OCI-LY1 (cell line): Measurements from ENCODE around the gene CCDC194.

Experiments used
- H2AFZ ChIP-seq: fragments of 200-600 bp; sonication (generic), shearing (Covaris generic); 2 replicates; pipeline ENCODE4 v1.6.0; 2014; ENCODE audit warnings: antibody characterized with exemption, mild to moderate bottlenecking, low read length
- H3F3A ChIP-seq: fragments of 200-600 bp; sonication (generic), shearing (Covaris generic); 2 replicates; pipeline ENCODE4 v1.6.0; 2014; ENCODE audit warnings: mild to moderate bottlenecking, antibody characterized with exemption, low read length, moderate library complexity; ENCODE audit not compliant: insufficient read depth
- H3K27ac ChIP-seq: fragments of 200-600 bp; sonication (generic); 2 replicates; pipeline ENCODE4 v1.5.1; 2014; ENCODE audit warnings: low read length, mixed run types, mild to moderate bottlenecking, low read depth; ENCODE audit not compliant: poor library complexity, severe bottlenecking
- H3K27me3 ChIP-seq: fragments of 200-600 bp; sonication (generic); 2 replicates; pipeline ENCODE4 v1.6.0; 2014; ENCODE audit warnings: antibody characterized with exemption, mild to moderate bottlenecking, low read length, moderate library complexity; ENCODE audit not compliant: insufficient read depth
- H3K36me3 ChIP-seq: fragments of 200-600 bp; sonication (generic); 2 replicates; pipeline ENCODE4 v1.6.1; 2014; ENCODE audit warnings: mild to moderate bottlenecking, antibody characterized with exemption, low read length, moderate library complexity, mixed read lengths; ENCODE audit not compliant: insufficient read depth
- H3K4me1 ChIP-seq: fragments of 200-600 bp; sonication (generic); 2 replicates; pipeline ENCODE4 v1.5.1; 2014; ENCODE audit warnings: mild to moderate bottlenecking, low read length, moderate library complexity; ENCODE audit not compliant: insufficient read depth, severe bottlenecking
- H3K4me2 ChIP-seq: fragments of 200-600 bp; sonication (generic), shearing (Covaris generic); 2 replicates; pipeline ENCODE4 v1.6.1; 2014; ENCODE audit warnings: low read length
- H3K4me3 ChIP-seq: fragments of 200-600 bp; sonication (generic); 2 replicates; pipeline ENCODE4 v1.5.1; 2014; ENCODE audit warnings: low read length, low read depth, mild to moderate bottlenecking, mixed read lengths; ENCODE audit not compliant: poor library complexity, severe bottlenecking
- H3K79me2 ChIP-seq: fragments of 200-600 bp; shearing (Covaris generic); 2 replicates; pipeline ENCODE4 v1.6.1; 2016; ENCODE audit warnings: mixed run types, low read length, mixed read lengths; ENCODE audit not compliant: insufficient read depth
- H3K9ac ChIP-seq: fragments of 200-600 bp; sonication (generic), shearing (Covaris generic); 2 replicates; pipeline ENCODE4 v1.6.1; 2014; ENCODE audit warnings: mild to moderate bottlenecking, low read length, mixed read lengths
- H3K9me2 ChIP-seq: fragments of 200-600 bp; sonication (generic), shearing (Covaris generic); 2 replicates; pipeline ENCODE4 v1.6.1; 2014; ENCODE audit warnings: low read depth, mild to moderate bottlenecking, low read length, mixed read lengths
- H3K9me3 ChIP-seq: fragments of 200-600 bp; shearing (Covaris generic); 2 replicates; pipeline ENCODE4 v1.6.1; 2014; ENCODE audit warnings: low read length, mixed read lengths
- H4K20me1 ChIP-seq: fragments of 200-600 bp; sonication (generic), shearing (Covaris generic); 2 replicates; pipeline ENCODE4 v1.6.0; 2016; ENCODE audit warnings: mild to moderate bottlenecking, low read length; ENCODE audit not compliant: insufficient read depth
- CTCF ChIP-seq: fragments of 200-600 bp; sonication (generic), shearing (Covaris generic); IDR thresholded peaks from 2 replicates; pipeline ENCODE4 v1.5.1; 2017; ENCODE audit warnings: mild to moderate bottlenecking, antibody characterized with exemption, low read length, moderate library complexity, mixed read lengths
- EZH2 ChIP-seq: fragments of 200-600 bp; sonication (generic), shearing (Covaris generic); IDR thresholded peaks from 2 replicates; pipeline ENCODE4 v1.8.0; 2017; ENCODE audit warnings: borderline replicate concordance, mixed run types, mild to moderate bottlenecking, antibody characterized with exemption, low read length, moderate library complexity, mixed read lengths

Gene CCDC194

GRCh38 chr19:17429641-17430113, 35.7 kb upstream of the CCDC194 start:
- H3K36me3 ChIP-seq = no peaks in the 10 kb centered on the region
- H3K4me1 ChIP-seq = peaks cover 10% of the 10 kb centered on the region
- H3K9ac ChIP-seq = no peak overlapping the region
- no peaks in the 10 kb centered on the region for H3K9me3 ChIP-seq
- H4K20me1 ChIP-seq = no peaks in the 10 kb centered on the region
- no peak overlapping the region for H3K4me3 ChIP-seq
- no peaks in the 10 kb centered on the region for H3F3A ChIP-seq
- H3K4me2 ChIP-seq = no peak overlapping the region
- no peak overlapping the region for H3K27ac ChIP-seq
- H2AFZ ChIP-seq = no peak overlapping the region
- no peaks in the 10 kb centered on the region for H3K79me2 ChIP-seq
- TF ChIP-seq CTCF (no peak), EZH2 (no peak)
- H3K9me2 ChIP-seq = no peaks in the 10 kb centered on the region
- no peaks in the 10 kb centered on the region; the same call in 1 of the 2 replicates for H3K27me3 ChIP-seq

- Histone ChIP-seq H3K9me2 (no peaks in the 10 kb centered on the region), H3K4me2 (peak overlapping the region; percentile 39; the same call in 1 of the 2 replicates), H3K36me3 (no peaks in the 10 kb centered on the region), H4K20me1 (no peaks in the 10 kb centered on the region), H3K4me3 (peak overlapping the region; percentile 18), H3K9me3 (no peaks in the 10 kb centered on the region), H3F3A (no peaks in the 10 kb centered on the region), H3K27ac (no peak overlapping the region), H3K9ac (no peak overlapping the region), H3K27me3 (no peaks in the 10 kb centered on the region; the same call in 1 of the 2 replicates), H2AFZ (no peak overlapping the region), H3K4me1 (peaks cover 26% of the 10 kb centered on the region), H3K79me2 (no peaks in the 10 kb centered on the region)
- TF ChIP-seq CTCF (peak; percentile 66), EZH2 (no peak)
These were observed 30.9 kb upstream of the CCDC194 start for GRCh38 chr19:17424743-17425365.

GRCh38 chr19:17423429-17424208, 29.6 kb upstream of the CCDC194 start:
- Histone ChIP-seq H3K27me3 (no peaks in the 10 kb centered on the region), H3K4me2 (no peak overlapping the region), H3K4me3 (no peak overlapping the region), H3K9me2 (no peaks in the 10 kb centered on the region), H3K9me3 (no peaks in the 10 kb centered on the region), H3K9ac (no peak overlapping the region), H3K4me1 (peaks cover 33% of the 10 kb centered on the region), H2AFZ (no peak overlapping the region), H4K20me1 (no peaks in the 10 kb centered on the region), H3K27ac (no peak overlapping the region), H3K36me3 (no peaks in the 10 kb centered on the region), H3F3A (no peaks in the 10 kb centered on the region), H3K79me2 (no peaks in the 10 kb centered on the region)
- TF ChIP-seq EZH2 = no peak
- no peak for TF ChIP-seq CTCF
